Measurements from ENCODE around the gene DDX25. TPM values are rescaled to one million over a fixed set of nuclear protein-coding genes. Genes with fewer than 3 reads are reported as not detected.

Gene DDX25
- polyA plus RNA-seq, 1 donor (not counting 4 experiments of a cell fraction or from before 2014, with no cell fraction given), result 0.12 TPM

GRCh38 chr11:125892071-125892470 lies 12.2 kb upstream of the DDX25 start:
- H4K20me1 ChIP-seq (ENCODE audit: control insufficient read depth, extremely low read depth, insufficient read depth, low read length), result no peaks in the 10 kb centered on the region
- no peaks in the 10 kb centered on the region for H3K27me3 ChIP-seq (ENCODE audit: control insufficient read depth, extremely low read depth, insufficient read depth, low read length)
- H2AFZ ChIP-seq (ENCODE audit: control insufficient read depth, low read length), result no peak overlapping the region
- TF ChIP-seq, protein P1, sequence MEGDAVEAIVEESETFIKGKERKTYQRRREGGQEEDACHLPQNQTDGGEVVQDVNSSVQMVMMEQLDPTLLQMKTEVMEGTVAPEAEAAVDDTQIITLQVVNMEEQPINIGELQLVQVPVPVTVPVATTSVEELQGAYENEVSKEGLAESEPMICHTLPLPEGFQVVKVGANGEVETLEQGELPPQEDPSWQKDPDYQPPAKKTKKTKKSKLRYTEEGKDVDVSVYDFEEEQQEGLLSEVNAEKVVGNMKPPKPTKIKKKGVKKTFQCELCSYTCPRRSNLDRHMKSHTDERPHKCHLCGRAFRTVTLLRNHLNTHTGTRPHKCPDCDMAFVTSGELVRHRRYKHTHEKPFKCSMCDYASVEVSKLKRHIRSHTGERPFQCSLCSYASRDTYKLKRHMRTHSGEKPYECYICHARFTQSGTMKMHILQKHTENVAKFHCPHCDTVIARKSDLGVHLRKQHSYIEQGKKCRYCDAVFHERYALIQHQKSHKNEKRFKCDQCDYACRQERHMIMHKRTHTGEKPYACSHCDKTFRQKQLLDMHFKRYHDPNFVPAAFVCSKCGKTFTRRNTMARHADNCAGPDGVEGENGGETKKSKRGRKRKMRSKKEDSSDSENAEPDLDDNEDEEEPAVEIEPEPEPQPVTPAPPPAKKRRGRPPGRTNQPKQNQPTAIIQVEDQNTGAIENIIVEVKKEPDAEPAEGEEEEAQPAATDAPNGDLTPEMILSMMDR (optimal IDR thresholded peaks at IDR 0.05 in 1 of 3, IDR thresholded peaks at IDR 0.05 in 1 of 3, conservative IDR thresholded peaks at IDR 0.05 in 1 of 3; ENCODE audit: extremely low read depth in 1 of 3, insufficient read depth in 2 of 3, low read length in 3 of 3), result no peak
- TF ChIP-seq EZH2 (IDR thresholded peaks at IDR 0.05; ENCODE audit: low read length), result no peak
- H3K36me3 ChIP-seq (ENCODE audit: control insufficient read depth in 2 of 2, extremely low read depth in 1 of 2, insufficient read depth in 2 of 2, low read length in 2 of 2), result peaks cover 2 to 21% of the 10 kb centered on the region in 2 experiments
- DNase-seq (ENCODE audit: low read depth, low spot score) (no peak), FAIRE-seq (no peak)
- H3K27ac ChIP-seq (ENCODE audit: control insufficient read depth, insufficient read depth, low read length), result no peak overlapping the region
- H3K9me1 ChIP-seq (ENCODE audit: control insufficient read depth, extremely low read depth, insufficient read depth, low read length), result peaks cover 3% of the 10 kb centered on the region
- peaks cover 10% of the 10 kb centered on the region for H3K4me1 ChIP-seq (ENCODE audit: control insufficient read depth, extremely low read depth, insufficient read depth, low read length)
- dilution Hi-C loops (cut with MboI; ENCODE audit: extremely low pct_ligation_motif_present, low sequenced_read_pairs), result no loop called here
- H3K4me2 ChIP-seq (ENCODE audit: control insufficient read depth, extremely low read depth, insufficient read depth, low read depth, low read length), result no peak overlapping the region
- peaks cover 37% of the 10 kb centered on the region for H3K79me2 ChIP-seq (ENCODE audit: control insufficient read depth, insufficient read depth, low read length)
- H3K9me3 ChIP-seq (ENCODE audit: control insufficient read depth, low read depth, low read length), result no peaks in the 10 kb centered on the region
- H3K9ac ChIP-seq (ENCODE audit: control insufficient read depth, extremely low read depth, insufficient read depth, low read length), result no peak overlapping the region
- no peak overlapping the region for H3K4me3 ChIP-seq (ENCODE audit: control insufficient read depth in 2 of 3, extremely low read depth in 1 of 3, insufficient read depth in 2 of 3, low read depth in 1 of 3, low read length in 3 of 3)

- Histone ChIP-seq H3K9me1 (ENCODE audit: control insufficient read depth, extremely low read depth, insufficient read depth, low read length) (peaks cover 3% of the 10 kb centered on the region), H3K36me3 (ENCODE audit: control insufficient read depth in 2 of 2, extremely low read depth in 1 of 2, insufficient read depth in 2 of 2, low read length in 2 of 2) (peaks cover 2 to 21% of the 10 kb centered on the region in 2 experiments), H3K79me2 (ENCODE audit: control insufficient read depth, insufficient read depth, low read length) (peaks cover 42% of the 10 kb centered on the region), H3K27ac (ENCODE audit: control insufficient read depth, insufficient read depth, low read length) (no peak overlapping the region), H3K27me3 (ENCODE audit: control insufficient read depth, extremely low read depth, insufficient read depth, low read length) (no peaks in the 10 kb centered on the region), H3K4me2 (ENCODE audit: control insufficient read depth, extremely low read depth, insufficient read depth, low read depth, low read length) (no peak overlapping the region), H3K9ac (ENCODE audit: control insufficient read depth, extremely low read depth, insufficient read depth, low read length) (no peak overlapping the region), H4K20me1 (ENCODE audit: control insufficient read depth, extremely low read depth, insufficient read depth, low read length) (no peaks in the 10 kb centered on the region), H3K9me3 (ENCODE audit: control insufficient read depth, low read depth, low read length) (no peaks in the 10 kb centered on the region), H3K4me1 (ENCODE audit: control insufficient read depth, extremely low read depth, insufficient read depth, low read length) (peaks cover 9% of the 10 kb centered on the region), H3K4me3 (ENCODE audit: control insufficient read depth in 2 of 3, extremely low read depth in 1 of 3, insufficient read depth in 2 of 3, low read depth in 1 of 3, low read length in 3 of 3) (no peak overlapping the region), H2AFZ (ENCODE audit: control insufficient read depth, low read length) (no peak overlapping the region)
- dilution Hi-C loops (cut with MboI; ENCODE audit: extremely low pct_ligation_motif_present, low sequenced_read_pairs), result no loop called here
- no peak for FAIRE-seq
- no peak for DNase-seq (ENCODE audit: low read depth, low spot score)
- TF ChIP-seq, protein P1 (optimal IDR thresholded peaks at IDR 0.05 in 1 of 3, IDR thresholded peaks at IDR 0.05 in 1 of 3, conservative IDR thresholded peaks at IDR 0.05 in 1 of 3; ENCODE audit: extremely low read depth in 1 of 3, insufficient read depth in 2 of 3, low read length in 3 of 3), result no peak
- TF ChIP-seq EZH2 (IDR thresholded peaks at IDR 0.05; ENCODE audit: low read length), result no peak
Measured at GRCh38 chr11:125892994-125893393, 11.3 kb upstream of the DDX25 start.
